Neural cell (in vitro differentiated cells): ENCODE measurements around the gene BBS1. TPM values are rescaled to one million over a fixed set of nuclear protein-coding genes. Genes with fewer than 3 reads are reported as not detected.

ENCODE experiments used
- H2AFZ ChIP-seq: fragments of 200-600, 300-800 bp; sonication (generic), shearing (Covaris generic); 2 replicates; pipeline ENCODE4 v1.6.0; 2014; ENCODE audit warnings: low read depth, mild to moderate bottlenecking, antibody characterized with exemption, low read length, moderate library complexity
- H3F3A ChIP-seq: fragments of 200-600 bp; shearing (Covaris generic); 2 replicates; pipeline ENCODE4 v1.6.1; 2016; ENCODE audit warnings: mild to moderate bottlenecking, moderate library complexity, mixed read lengths, antibody characterized with exemption, low read length; ENCODE audit not compliant: insufficient read depth, poor library complexity, severe bottlenecking
- H3K27ac ChIP-seq: fragments of 200-600, 300-800 bp; sonication (generic), shearing (Covaris generic); 2 replicates; pipeline ENCODE4 v1.5.1; 2014; ENCODE audit warnings: mild to moderate bottlenecking, low read length, moderate library complexity
- H3K27me3 ChIP-seq: fragments of 300-800, 200-600 bp; sonication (generic), shearing (Covaris generic); 2 replicates; pipeline ENCODE4 v1.6.0; 2014; ENCODE audit warnings: mild to moderate bottlenecking, low read depth, low read length, moderate library complexity; ENCODE audit not compliant: insufficient read depth
- H3K36me3 ChIP-seq: fragments of 300-800, 200-600 bp; sonication (generic), shearing (Covaris generic); 2 replicates; pipeline ENCODE4 v1.5.1; 2014; ENCODE audit warnings: mild to moderate bottlenecking, antibody characterized with exemption, low read length, moderate library complexity; ENCODE audit not compliant: insufficient read depth
- H3K4me2 ChIP-seq: fragments of 300-800, 200-600 bp; sonication (generic), shearing (Covaris generic); 2 replicates; pipeline ENCODE4 v1.6.0; 2014; ENCODE audit warnings: mild to moderate bottlenecking, low read length
- H3K4me3 ChIP-seq: fragments of 300-800, 200-600 bp; sonication (generic), shearing (Covaris generic); 2 replicates; pipeline ENCODE4 v1.5.1; 2014; ENCODE audit warnings: mild to moderate bottlenecking, low read length, moderate library complexity
- H3K79me2 ChIP-seq: fragments of 200-600 bp; shearing (Covaris generic); replicated peaks from 2 replicates; pipeline ENCODE4 v1.6.0; 2014; ENCODE audit warnings: mild to moderate bottlenecking, low read length, moderate library complexity; ENCODE audit not compliant: insufficient read depth
- H3K9ac ChIP-seq: fragments of 300-800, 200-600 bp; sonication (generic), shearing (Covaris generic); 2 replicates; pipeline ENCODE4 v1.6.1; 2016; ENCODE audit warnings: mild to moderate bottlenecking, low read length, mixed read lengths
- H3K9me2 ChIP-seq: fragments of 200-600 bp; shearing (Covaris generic); 2 replicates; pipeline ENCODE4 v1.6.1; 2016; ENCODE audit warnings: mild to moderate bottlenecking, low read length, mixed read lengths; ENCODE audit not compliant: insufficient read depth
- H3K9me3 ChIP-seq: fragments of 200-600, 300-800 bp; sonication (generic), shearing (Covaris generic); 2 replicates; pipeline ENCODE4 v1.6.1; 2016; ENCODE audit warnings: mild to moderate bottlenecking, mixed run types, low read length, moderate library complexity, mixed read lengths
- H4K20me1 ChIP-seq: fragments of 200-600 bp; shearing (Covaris generic); 2 replicates; pipeline ENCODE4 v1.6.1; 2016; ENCODE audit warnings: mild to moderate bottlenecking, mixed run types; ENCODE audit not compliant: insufficient read depth
- EP300 ChIP-seq: fragments of 450-650 bp; conservative IDR thresholded peaks from 2 replicates; pipeline ENCODE4 v1.6.1; 2014; ENCODE audit warnings: antibody characterized with exemption, mild to moderate bottlenecking, moderate library complexity; ENCODE audit not compliant: poor library complexity, severe bottlenecking
- EZH2 ChIP-seq: fragments of 200-600, 300-800 bp; shearing (Covaris generic), sonication (generic); IDR thresholded peaks from 2 replicates; pipeline ENCODE4 v1.6.1; 2014; ENCODE audit warnings: antibody characterized with exemption, low read length, borderline replicate concordance, mild to moderate bottlenecking; ENCODE audit not compliant: insufficient read depth, poor library complexity, severe bottlenecking
- MXI1 ChIP-seq: fragments of 450-650 bp; conservative IDR thresholded peaks from 2 replicates; pipeline ENCODE4 v1.6.1; 2014; ENCODE audit warnings: antibody characterized with exemption, mild to moderate bottlenecking; ENCODE audit not compliant: poor library complexity, severe bottlenecking
- POLR2AphosphoS5 ChIP-seq: IDR thresholded peaks from 2 replicates; pipeline ENCODE4 v1.6.1; 2012
- RAD21 ChIP-seq: fragments of 450-650 bp; conservative IDR thresholded peaks from 2 replicates; pipeline ENCODE4 v1.6.1; 2014; ENCODE audit warnings: antibody characterized with exemption, mild to moderate bottlenecking, moderate library complexity
- SMC3 ChIP-seq: fragments of 450-650 bp; conservative IDR thresholded peaks from 2 replicates; pipeline ENCODE4 v1.6.1; 2014; ENCODE audit warnings: antibody characterized with exemption, mild to moderate bottlenecking, moderate library complexity; ENCODE audit not compliant: poor library complexity
- TAF1 ChIP-seq: IDR thresholded peaks from 2 replicates; pipeline ENCODE4 v1.6.1; 2012; ENCODE audit warnings: low read depth
- polyA plus RNA-seq: library from polyadenylated mRNA; depleted of rRNA; stranded (reverse); fragments of >200 nt; gene quantifications from 2 replicates; pipeline ENCODE4 v1.2.3, GENCODE V29; 2014
- TF ChIP-seq, protein P1 (sequence below): IDR thresholded peaks from 2 replicates; pipeline ENCODE4 v1.6.1; 2012; ENCODE audit warnings: borderline replicate concordance
- TF ChIP-seq, protein P2 (sequence below): fragments of 450-650 bp; IDR thresholded peaks from 2 replicates; pipeline ENCODE4 v1.5.1; 2014; ENCODE audit warnings: antibody characterized with exemption, mild to moderate bottlenecking, moderate library complexity; ENCODE audit not compliant: poor library complexity, severe bottlenecking

BBS1 gene
- polyA plus RNA-seq, 1 donor from 2014 or later = 69.5 TPM

DNA sequence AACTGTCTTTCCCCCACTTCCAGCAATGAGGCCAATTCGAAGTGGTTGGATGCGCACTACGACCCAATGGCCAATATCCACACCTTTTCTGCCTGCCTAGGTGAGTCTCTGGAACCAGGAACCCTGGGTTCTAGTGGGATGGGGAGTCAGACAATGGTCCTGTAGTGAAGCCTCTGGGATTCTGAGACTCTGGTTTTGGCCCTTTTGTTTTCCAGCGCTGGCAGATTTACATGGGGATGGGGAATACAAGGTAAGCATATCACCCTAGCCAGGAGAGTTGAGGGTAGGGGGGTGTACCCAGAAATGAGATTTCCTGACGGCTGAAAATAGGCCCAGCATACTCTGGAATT lies 530 bp downstream of the BBS1 start:
- Histone ChIP-seq H3F3A (no peaks in the 10 kb centered on the region), H3K4me2 (peak overlapping the region; percentile 100), H3K9ac (peak overlapping the region; percentile 85), H2AFZ (peak overlapping the region; percentile 62), H3K9me3 (no peaks in the 10 kb centered on the region), H3K27ac (peak overlapping the region; percentile 85), H3K9me2 (no peaks in the 10 kb centered on the region), H3K36me3 (no peaks in the 10 kb centered on the region), H3K79me2 (peaks cover 17% of the 10 kb centered on the region), H3K27me3 (no peaks in the 10 kb centered on the region), H4K20me1 (no peaks in the 10 kb centered on the region), H3K4me3 (peak overlapping the region; percentile 97)
- TF ChIP-seq MXI1 = no peak
- no peak for TF ChIP-seq SMC3
- TF ChIP-seq, protein P1, sequence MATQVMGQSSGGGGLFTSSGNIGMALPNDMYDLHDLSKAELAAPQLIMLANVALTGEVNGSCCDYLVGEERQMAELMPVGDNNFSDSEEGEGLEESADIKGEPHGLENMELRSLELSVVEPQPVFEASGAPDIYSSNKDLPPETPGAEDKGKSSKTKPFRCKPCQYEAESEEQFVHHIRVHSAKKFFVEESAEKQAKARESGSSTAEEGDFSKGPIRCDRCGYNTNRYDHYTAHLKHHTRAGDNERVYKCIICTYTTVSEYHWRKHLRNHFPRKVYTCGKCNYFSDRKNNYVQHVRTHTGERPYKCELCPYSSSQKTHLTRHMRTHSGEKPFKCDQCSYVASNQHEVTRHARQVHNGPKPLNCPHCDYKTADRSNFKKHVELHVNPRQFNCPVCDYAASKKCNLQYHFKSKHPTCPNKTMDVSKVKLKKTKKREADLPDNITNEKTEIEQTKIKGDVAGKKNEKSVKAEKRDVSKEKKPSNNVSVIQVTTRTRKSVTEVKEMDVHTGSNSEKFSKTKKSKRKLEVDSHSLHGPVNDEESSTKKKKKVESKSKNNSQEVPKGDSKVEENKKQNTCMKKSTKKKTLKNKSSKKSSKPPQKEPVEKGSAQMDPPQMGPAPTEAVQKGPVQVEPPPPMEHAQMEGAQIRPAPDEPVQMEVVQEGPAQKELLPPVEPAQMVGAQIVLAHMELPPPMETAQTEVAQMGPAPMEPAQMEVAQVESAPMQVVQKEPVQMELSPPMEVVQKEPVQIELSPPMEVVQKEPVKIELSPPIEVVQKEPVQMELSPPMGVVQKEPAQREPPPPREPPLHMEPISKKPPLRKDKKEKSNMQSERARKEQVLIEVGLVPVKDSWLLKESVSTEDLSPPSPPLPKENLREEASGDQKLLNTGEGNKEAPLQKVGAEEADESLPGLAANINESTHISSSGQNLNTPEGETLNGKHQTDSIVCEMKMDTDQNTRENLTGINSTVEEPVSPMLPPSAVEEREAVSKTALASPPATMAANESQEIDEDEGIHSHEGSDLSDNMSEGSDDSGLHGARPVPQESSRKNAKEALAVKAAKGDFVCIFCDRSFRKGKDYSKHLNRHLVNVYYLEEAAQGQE = no peak
- TF ChIP-seq RAD21 = no peak
- TF ChIP-seq POLR2AphosphoS5 = no peak
- TF ChIP-seq EZH2 = no peak

DNA sequence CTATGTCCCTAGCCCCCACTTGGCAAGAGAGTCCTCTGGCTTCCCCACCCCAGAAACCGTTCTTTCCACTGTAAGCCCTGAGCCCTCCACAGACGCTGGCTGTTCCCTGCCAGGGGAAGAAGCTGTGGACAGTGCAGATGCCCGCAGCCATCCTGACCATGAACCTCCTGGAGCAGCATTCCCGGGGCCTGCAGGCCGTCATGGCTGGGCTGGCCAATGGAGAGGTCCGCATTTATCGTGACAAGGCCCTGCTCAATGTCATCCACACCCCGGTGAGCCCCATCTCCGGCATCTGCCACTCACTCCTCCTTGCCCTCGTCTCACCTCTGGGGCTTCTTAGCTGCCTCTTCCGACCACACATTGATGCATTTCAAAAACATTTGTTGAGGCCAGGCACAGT lies 13.2 kb downstream of the BBS1 start:
- no peaks in the 10 kb centered on the region for H3K9me3 ChIP-seq
- TF ChIP-seq TAF1 (no peak), POLR2AphosphoS5 (no peak), EP300 (no peak), MXI1 (no peak), RAD21 (no peak), SMC3 (no peak), EZH2 (no peak)
- TF ChIP-seq, protein P1 = no peak
- TF ChIP-seq, protein P2, sequence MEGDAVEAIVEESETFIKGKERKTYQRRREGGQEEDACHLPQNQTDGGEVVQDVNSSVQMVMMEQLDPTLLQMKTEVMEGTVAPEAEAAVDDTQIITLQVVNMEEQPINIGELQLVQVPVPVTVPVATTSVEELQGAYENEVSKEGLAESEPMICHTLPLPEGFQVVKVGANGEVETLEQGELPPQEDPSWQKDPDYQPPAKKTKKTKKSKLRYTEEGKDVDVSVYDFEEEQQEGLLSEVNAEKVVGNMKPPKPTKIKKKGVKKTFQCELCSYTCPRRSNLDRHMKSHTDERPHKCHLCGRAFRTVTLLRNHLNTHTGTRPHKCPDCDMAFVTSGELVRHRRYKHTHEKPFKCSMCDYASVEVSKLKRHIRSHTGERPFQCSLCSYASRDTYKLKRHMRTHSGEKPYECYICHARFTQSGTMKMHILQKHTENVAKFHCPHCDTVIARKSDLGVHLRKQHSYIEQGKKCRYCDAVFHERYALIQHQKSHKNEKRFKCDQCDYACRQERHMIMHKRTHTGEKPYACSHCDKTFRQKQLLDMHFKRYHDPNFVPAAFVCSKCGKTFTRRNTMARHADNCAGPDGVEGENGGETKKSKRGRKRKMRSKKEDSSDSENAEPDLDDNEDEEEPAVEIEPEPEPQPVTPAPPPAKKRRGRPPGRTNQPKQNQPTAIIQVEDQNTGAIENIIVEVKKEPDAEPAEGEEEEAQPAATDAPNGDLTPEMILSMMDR = no peak
- no peak overlapping the region for H3K4me2 ChIP-seq
- H4K20me1 ChIP-seq = no peaks in the 10 kb centered on the region
- H3K79me2 ChIP-seq = no peaks in the 10 kb centered on the region
- H3K4me3 ChIP-seq = no peak overlapping the region
- H2AFZ ChIP-seq = no peak overlapping the region
- H3K36me3 ChIP-seq = no peaks in the 10 kb centered on the region
- no peaks in the 10 kb centered on the region for H3K9me2 ChIP-seq
- H3F3A ChIP-seq = no peaks in the 10 kb centered on the region
- no peak overlapping the region for H3K9ac ChIP-seq
- H3K27ac ChIP-seq = no peak overlapping the region
- H3K27me3 ChIP-seq = no peaks in the 10 kb centered on the region
